Breast epithelium (tissue), 4 donors: Measurements from ENCODE around the gene KLHL26. TPM values are rescaled to one million over a fixed set of nuclear protein-coding genes. Genes with fewer than 3 reads are reported as not detected.
"Not testable (repeated sequence)": the region's sequence is repeated elsewhere in the genome, so short reads cannot be mapped to it uniquely, and the experiment has no call there.

Source experiments
- DNase-seq, 2 donors: peaks; one replicate each; pipeline ENCODE4 v3.0.0-alpha.2; 2019; ENCODE audit warnings: low spot score in 2 of 2
- H3K27ac ChIP-seq, 2 donors: fragments of 200-600 bp; sonication (generic) in 1 of 2; one replicate each; pipeline ENCODE4 v1.5.1; 2016 to 2019; ENCODE audit warnings: mild to moderate bottlenecking in 1 of 2
- H3K27me3 ChIP-seq, 2 donors: fragments of 200-600 bp; sonication (generic) in 1 of 2; one replicate each; pipeline versions ENCODE4 v1.5.1 to v1.6.0; 2017 to 2019; ENCODE audit warnings: control low read depth in 1 of 2, mild to moderate bottlenecking in 1 of 2
- H3K36me3 ChIP-seq: fragments of 200-600 bp; one replicate; pipeline ENCODE4 v1.5.1; 2019
- H3K4me1 ChIP-seq, 2 donors: fragments of 200-600 bp; sonication (generic); one replicate each; pipeline ENCODE4 v1.5.1; 2016 to 2019; ENCODE audit warnings: control low read depth in 1 of 2
- H3K4me3 ChIP-seq, 3 donors: fragments of 200-600 bp; sonication (generic); 1 replicate in 2 of 3; 2 replicates in 1 of 3; pipeline ENCODE4 v1.5.1; 2016 to 2019; ENCODE audit warnings: mild to moderate bottlenecking in 3 of 3, moderate library complexity in 2 of 3
- H3K9me3 ChIP-seq, 2 donors: fragments of 200-600 bp; sonication (generic) in 1 of 2; one replicate each; pipeline ENCODE4 v1.5.1; 2016 to 2019; ENCODE audit warnings: control low read depth in 1 of 2
- POLR2A ChIP-seq: fragments of 450-650 bp; IDR thresholded peaks from one replicate; pipeline ENCODE4 v1.6.1; 2016; ENCODE audit warnings: antibody characterized with exemption, mild to moderate bottlenecking, moderate library complexity
- POLR2AphosphoS5 ChIP-seq, 3 donors: sonication (generic); formaldehyde crosslinking; IDR thresholded peaks; one replicate each; pipeline ENCODE4 v1.6.1; 2017; ENCODE audit warnings: antibody characterized with exemption in 3 of 3
- intact Hi-C: fragments of 100-400 bp; cut with DNase I; formaldehyde crosslinking; loops from one replicate; pipeline ENCODE4 v1.15.1; 2023; ENCODE audit warnings: low total_unique reads
- total RNA-seq, 3 donors: library from RNA; depleted of rRNA; stranded (reverse); fragments of >200 nt; gene quantifications; one replicate each; pipeline ENCODE4 v1.1.0, GENCODE V29; 2016
- TF ChIP-seq, protein P1 (sequence below), 3 donors: fragments of 450-650 bp; IDR thresholded peaks; one replicate each; pipeline ENCODE4 v1.5.1; 2016 to 2017; ENCODE audit warnings: antibody characterized with exemption in 3 of 3, mild to moderate bottlenecking in 3 of 3, moderate library complexity in 3 of 3

KLHL26 gene
- total RNA-seq, 3 donors from 2014 or later, result 7.0 to 18.1 (median 14.7) TPM

- DNase-seq, result no peak
- peaks cover 8% of the 10 kb centered on the region in 2 donors for H3K4me1 ChIP-seq
- H3K9me3 ChIP-seq, result no peaks in the 10 kb centered on the region
- TF ChIP-seq, protein P1, sequence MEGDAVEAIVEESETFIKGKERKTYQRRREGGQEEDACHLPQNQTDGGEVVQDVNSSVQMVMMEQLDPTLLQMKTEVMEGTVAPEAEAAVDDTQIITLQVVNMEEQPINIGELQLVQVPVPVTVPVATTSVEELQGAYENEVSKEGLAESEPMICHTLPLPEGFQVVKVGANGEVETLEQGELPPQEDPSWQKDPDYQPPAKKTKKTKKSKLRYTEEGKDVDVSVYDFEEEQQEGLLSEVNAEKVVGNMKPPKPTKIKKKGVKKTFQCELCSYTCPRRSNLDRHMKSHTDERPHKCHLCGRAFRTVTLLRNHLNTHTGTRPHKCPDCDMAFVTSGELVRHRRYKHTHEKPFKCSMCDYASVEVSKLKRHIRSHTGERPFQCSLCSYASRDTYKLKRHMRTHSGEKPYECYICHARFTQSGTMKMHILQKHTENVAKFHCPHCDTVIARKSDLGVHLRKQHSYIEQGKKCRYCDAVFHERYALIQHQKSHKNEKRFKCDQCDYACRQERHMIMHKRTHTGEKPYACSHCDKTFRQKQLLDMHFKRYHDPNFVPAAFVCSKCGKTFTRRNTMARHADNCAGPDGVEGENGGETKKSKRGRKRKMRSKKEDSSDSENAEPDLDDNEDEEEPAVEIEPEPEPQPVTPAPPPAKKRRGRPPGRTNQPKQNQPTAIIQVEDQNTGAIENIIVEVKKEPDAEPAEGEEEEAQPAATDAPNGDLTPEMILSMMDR (IDR thresholded peaks at IDR 0.05), result no peak
- no peak for TF ChIP-seq POLR2A
- no peak for TF ChIP-seq POLR2AphosphoS5 (IDR thresholded peaks at IDR 0.05)
- H3K36me3 ChIP-seq, result no peaks in the 10 kb centered on the region
- H3K27me3 ChIP-seq, result no peaks in the 10 kb centered on the region
- H3K27ac ChIP-seq, result no peak overlapping the region
- intact Hi-C loops, result loop anchor here (10.0 kb wide), 1 partner anchor 267 kb away; no protein-coding TSS in a partner anchor
- H3K4me3 ChIP-seq, result no peak overlapping the region
These were observed 38.8 kb upstream of the KLHL26 start for GRCh38 chr19:18597809-18598660.

- Histone ChIP-seq H3K4me3 (no peak overlapping the region), H3K4me1 (peaks cover 2 to 8% of the 10 kb centered on the region in 2 donors), H3K27me3 (peaks cover 0 to 10% of the 10 kb centered on the region in 2 donors), H3K36me3 (no peaks in the 10 kb centered on the region), H3K27ac (no peak overlapping the region), H3K9me3 (no peaks in the 10 kb centered on the region)
- DNase-seq, result no peak
- TF ChIP-seq POLR2AphosphoS5 (IDR thresholded peaks at IDR 0.05), result no peak
- TF ChIP-seq POLR2A, result no peak
- TF ChIP-seq, protein P1 (IDR thresholded peaks at IDR 0.05), result no peak
- intact Hi-C loops, result loop anchor here (10.0 kb wide), 1 partner anchor 265 kb away; no protein-coding TSS in a partner anchor
These were observed 37.3 kb upstream of the KLHL26 start for GRCh38 chr19:18599485-18599884.

- DNase-seq, H3K27ac ChIP-seq, H3K36me3 ChIP-seq, intact Hi-C loops, H3K9me3 ChIP-seq, H3K4me1 ChIP-seq, H3K4me3 ChIP-seq: not testable (repeated sequence)
- H3K27me3 ChIP-seq, result peaks cover 1 to 24% of the 10 kb centered on the region in 2 donors
These were observed 36.0 kb upstream of the KLHL26 start for GRCh38 chr19:18600692-18601397.

- peaks cover 3 to 7% of the 10 kb centered on the region in 2 donors for H3K4me1 ChIP-seq
- H3K27me3 ChIP-seq, result peaks cover 6 to 30% of the 10 kb centered on the region in 2 donors
- H3K4me3 ChIP-seq, result no peak overlapping the region
- no peak overlapping the region for H3K27ac ChIP-seq
- intact Hi-C loops, result no loop called here
- H3K36me3 ChIP-seq, result no peaks in the 10 kb centered on the region
- no peak for TF ChIP-seq POLR2A
- TF ChIP-seq, protein P1 (IDR thresholded peaks at IDR 0.05), result no peak
- no peak for TF ChIP-seq POLR2AphosphoS5 (IDR thresholded peaks at IDR 0.05)
- DNase-seq, result no peak
- H3K9me3 ChIP-seq, result no peaks in the 10 kb centered on the region
These were observed 35.0 kb upstream of the KLHL26 start for GRCh38 chr19:18601875-18602274.

DNA sequence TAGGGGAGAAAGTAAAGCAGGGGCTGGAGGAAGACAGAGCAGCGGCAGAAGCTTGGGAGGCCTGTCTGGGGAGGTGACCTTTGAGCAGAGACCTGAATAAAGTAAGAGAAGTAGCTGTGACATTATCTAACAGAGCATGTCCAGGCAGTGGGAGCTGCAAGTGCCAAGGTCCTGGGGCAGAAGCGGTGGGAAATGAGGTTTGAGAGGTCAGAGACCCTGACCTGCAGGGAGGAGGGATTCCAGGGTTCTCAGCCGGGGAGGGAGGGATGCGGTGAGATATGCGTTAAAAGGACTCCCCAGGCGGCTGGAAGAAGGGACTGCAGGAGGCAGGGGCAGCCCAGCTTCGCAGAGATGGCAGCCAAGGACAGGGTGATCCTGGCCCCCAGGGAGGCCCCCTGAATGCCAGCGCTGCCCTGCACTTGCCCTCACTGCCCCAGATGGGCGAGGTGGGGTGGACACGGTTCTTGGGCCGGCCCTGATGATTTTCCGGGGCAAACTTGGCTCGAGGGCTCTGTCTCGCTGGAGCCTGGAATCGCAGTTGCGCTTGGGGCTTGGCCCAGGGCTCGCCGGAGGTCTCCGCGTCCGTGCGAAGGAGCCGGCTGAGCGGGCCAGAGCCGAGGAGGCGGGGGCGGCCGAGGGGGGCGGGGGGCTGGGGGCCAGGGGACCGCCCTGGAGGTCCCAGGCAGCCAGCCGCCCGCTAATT, 33.4 kb upstream of the KLHL26 start:
- Histone ChIP-seq H3K27me3 (peaks cover 8 to 45% of the 10 kb centered on the region in 2 donors), H3K4me1 (peaks cover 10 to 12% of the 10 kb centered on the region in 2 donors), H3K9me3 (no peaks in the 10 kb centered on the region), H3K27ac (no peak overlapping the region), H3K4me3 (peak overlapping the region; percentile 15 to 51 (median 20)), H3K36me3 (no peaks in the 10 kb centered on the region)
- intact Hi-C loops, result no loop called here
- DNase-seq, result no peak
- TF ChIP-seq, protein P1 (IDR thresholded peaks at IDR 0.05), result no peak
- no peak for TF ChIP-seq POLR2A
